Measurements from ENCODE around the gene CYB5RL.

The CYB5RL gene, protein sequence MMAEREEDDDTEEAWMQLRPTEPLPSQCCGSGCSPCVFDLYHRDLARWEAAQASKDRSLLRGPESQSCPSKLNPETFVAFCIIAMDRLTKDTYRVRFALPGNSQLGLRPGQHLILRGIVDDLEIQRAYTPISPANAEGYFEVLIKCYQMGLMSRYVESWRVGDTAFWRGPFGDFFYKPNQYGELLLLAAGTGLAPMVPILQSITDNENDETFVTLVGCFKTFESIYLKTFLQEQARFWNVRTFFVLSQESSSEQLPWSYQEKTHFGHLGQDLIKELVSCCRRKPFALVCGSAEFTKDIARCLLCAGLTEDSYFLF

DNA sequence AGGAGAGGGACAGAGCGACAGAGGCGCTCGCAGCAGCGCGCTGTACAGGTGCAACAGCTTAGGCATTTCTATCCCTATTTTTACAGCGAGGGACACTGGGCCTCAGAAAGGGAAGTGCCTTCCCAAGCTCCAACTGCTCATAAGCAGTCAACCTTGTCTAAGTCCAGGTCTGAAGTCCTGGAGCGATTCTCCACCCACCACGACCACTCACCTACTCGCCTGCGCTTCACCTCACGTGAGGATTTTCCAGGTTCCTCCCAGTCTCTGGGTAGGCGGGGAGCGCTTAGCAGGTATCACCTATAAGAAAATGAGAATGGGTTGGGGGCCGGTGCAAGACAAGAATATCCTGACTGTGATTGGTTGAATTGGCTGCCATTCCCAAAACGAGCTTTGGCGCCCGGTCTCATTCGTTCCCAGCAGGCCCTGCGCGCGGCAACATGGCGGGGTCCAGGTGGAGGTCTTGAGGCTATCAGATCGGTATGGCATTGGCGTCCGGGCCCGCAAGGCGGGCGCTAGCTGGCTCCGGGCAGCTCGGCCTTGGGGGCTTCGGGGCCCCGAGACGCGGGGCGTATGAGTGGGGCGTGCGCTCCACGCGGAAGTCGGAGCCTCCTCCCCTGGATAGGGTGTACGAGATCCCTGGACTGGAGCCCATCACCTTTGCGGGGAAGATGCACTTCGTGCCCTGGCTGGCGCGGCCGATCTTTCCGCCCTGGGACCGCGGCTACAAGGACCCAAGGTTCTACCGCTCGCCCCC is at the start of gene CYB5RL, which contains the start of gene MRPL37:
Gene CYB5RL, minus strand, starts transcription at position 266 of the 754 bp plus-strand sequence. CDS start 4,414 bp downstream, outside the sequence.
Gene MRPL37, plus strand, starts transcription at position 403 of the 754 bp plus-strand sequence. Its CDS starts 77 bp downstream, at position 480.
- H3K27me3 ChIP-seq (ENCODE audit: control insufficient read depth, insufficient read depth, low read length), result no peaks in the 10 kb centered on the region

DNA sequence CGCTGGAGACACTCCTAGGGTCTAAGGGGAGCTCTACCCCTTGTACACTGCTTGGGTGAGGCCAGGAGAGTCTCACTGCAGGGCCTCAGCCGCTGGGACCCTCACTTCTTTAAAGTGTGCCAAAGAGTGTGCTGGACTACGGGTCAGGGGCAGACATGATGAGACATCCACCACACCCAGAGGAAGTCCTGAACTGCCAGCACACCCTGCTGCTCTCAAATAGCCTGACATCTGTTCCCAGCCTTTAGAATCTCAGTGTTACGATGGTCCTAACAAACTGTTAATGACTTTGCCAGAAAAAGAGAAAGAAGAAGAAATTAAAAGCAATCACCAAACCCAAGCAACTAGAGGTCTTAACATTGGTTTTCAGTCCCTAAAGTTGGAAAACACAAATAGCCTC is 49.1 kb upstream of the CYB5RL start:
- H3K4me1 ChIP-seq (ENCODE audit: control insufficient read depth, insufficient read depth, low read length), result no peaks in the 10 kb centered on the region
- peaks cover 27% of the 10 kb centered on the region for H3K36me3 ChIP-seq (ENCODE audit: control insufficient read depth, insufficient read depth, low read length)
- H3K9ac ChIP-seq (ENCODE audit: low read depth, low read length), result no peak overlapping the region
- H3K4me3 ChIP-seq (ENCODE audit: low read depth, low read length), result no peak overlapping the region
- H3K27me3 ChIP-seq (ENCODE audit: control insufficient read depth, insufficient read depth, low read length), result no peaks in the 10 kb centered on the region
- H3K9me3 ChIP-seq (ENCODE audit: control insufficient read depth, insufficient read depth, low read length), result no peaks in the 10 kb centered on the region

More for the DNA sequence above, at the start of gene CYB5RL, which contains the start of gene MRPL37:
- peaks cover 5% of the 10 kb centered on the region for H3K4me1 ChIP-seq (ENCODE audit: control insufficient read depth, insufficient read depth, low read length)
- peak within 1 kb of the TSS; percentile 82 for H3K4me3 ChIP-seq (ENCODE audit: low read depth, low read length)
- H3K36me3 ChIP-seq (ENCODE audit: control insufficient read depth, insufficient read depth, low read length), result peaks cover 6% of the 10 kb centered on the region
- H3K9ac ChIP-seq (ENCODE audit: low read depth, low read length), result peak within 1 kb of the TSS; percentile 95
- H3K9me3 ChIP-seq (ENCODE audit: control insufficient read depth, insufficient read depth, low read length), result no peaks in the 10 kb centered on the region

DNA sequence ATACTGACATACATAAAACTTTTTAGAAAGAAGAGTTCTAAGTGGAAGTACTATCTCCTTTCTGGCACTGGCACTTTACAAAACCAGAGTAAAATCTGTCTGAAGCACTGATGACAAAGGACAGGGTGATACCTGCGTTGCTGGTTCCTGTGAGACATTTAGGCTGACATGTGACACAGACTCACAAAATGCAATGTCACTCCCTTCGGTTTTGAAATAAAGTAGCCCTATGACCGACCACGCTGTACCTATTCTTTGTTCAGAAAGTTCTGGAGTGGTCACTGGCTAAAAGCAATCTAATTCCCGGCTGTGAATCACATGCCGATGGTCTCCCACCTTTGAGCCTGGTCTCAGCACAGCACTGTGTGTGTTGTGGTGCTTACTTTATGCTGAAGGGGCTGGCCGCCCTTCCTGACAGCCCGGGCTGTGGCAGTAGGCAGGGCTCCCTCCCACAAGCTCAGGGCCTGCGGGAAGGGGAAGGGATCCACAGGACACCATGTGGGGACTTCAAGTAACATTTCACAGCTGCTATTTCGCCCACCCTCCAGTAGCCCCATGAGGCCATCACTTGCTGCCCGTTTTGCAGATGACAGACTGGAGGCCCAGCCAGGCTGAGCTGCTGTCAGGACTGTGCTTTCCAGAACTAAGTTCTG is 48.2 kb upstream of the CYB5RL start:
- no peak overlapping the region for H3K9ac ChIP-seq (ENCODE audit: low read depth, low read length)
- H3K9me3 ChIP-seq (ENCODE audit: control insufficient read depth, insufficient read depth, low read length), result no peaks in the 10 kb centered on the region
- H3K36me3 ChIP-seq (ENCODE audit: control insufficient read depth, insufficient read depth, low read length), result peaks cover 26% of the 10 kb centered on the region
- H3K4me3 ChIP-seq (ENCODE audit: low read depth, low read length), result no peak overlapping the region
- no peaks in the 10 kb centered on the region for H3K4me1 ChIP-seq (ENCODE audit: control insufficient read depth, insufficient read depth, low read length)
- no peaks in the 10 kb centered on the region for H3K27me3 ChIP-seq (ENCODE audit: control insufficient read depth, insufficient read depth, low read length)

DNA sequence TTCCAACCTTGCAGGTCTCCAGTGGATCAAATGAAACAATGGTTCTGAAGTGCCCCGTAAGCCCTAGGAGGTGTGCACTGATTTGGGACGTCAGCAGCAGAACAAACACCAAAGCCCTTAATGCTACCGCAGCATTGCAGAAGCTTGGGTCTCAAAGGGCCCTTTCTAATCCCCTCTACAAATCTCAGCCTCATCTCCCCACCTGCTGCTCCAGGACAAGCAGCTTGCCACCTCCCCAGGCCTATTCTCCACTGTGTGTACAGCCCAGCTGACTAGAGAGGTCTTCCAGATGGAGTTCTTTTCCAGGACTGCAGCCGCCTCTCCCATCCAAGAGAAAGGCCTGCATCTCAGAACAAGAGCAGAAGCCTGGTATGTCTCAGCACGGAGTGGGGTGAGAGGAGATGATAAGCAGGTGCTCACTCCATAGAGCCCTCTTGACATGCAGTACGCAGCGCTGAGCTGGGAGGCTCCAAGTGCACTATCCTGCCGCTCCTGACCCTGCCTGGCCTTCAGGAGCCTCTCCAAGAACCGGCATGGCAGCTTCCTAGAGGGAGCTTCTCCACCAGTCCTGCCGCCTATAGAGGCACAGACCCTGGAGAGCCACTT is 46.4 kb upstream of the CYB5RL start:
- Histone ChIP-seq H3K4me1 (ENCODE audit: control insufficient read depth, insufficient read depth, low read length) (no peaks in the 10 kb centered on the region), H3K36me3 (ENCODE audit: control insufficient read depth, insufficient read depth, low read length) (peaks cover 19% of the 10 kb centered on the region), H3K27me3 (ENCODE audit: control insufficient read depth, insufficient read depth, low read length) (no peaks in the 10 kb centered on the region), H3K4me3 (ENCODE audit: low read depth, low read length) (no peak overlapping the region), H3K9ac (ENCODE audit: low read depth, low read length) (no peak overlapping the region), H3K9me3 (ENCODE audit: control insufficient read depth, insufficient read depth, low read length) (no peaks in the 10 kb centered on the region)

DNA sequence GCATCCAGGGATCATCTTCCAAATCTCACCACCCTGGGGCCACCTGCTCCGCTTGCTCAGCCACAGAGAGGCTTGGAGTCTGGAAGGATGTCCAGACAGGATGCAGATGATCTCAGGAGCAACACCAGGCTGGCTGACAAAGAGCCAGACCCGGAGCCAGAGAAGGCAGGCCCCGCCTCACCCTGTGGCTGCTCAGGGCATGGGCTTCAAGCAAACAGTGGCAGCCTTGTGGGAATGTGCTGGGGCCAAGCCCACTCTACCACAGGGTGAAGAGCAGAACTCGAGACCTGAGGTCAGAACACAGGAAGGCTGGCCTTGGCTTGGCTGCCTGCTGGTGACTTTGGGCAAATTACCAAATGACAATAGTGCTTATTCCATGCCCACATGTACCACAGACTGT is 45.7 kb upstream of the CYB5RL start:
- H3K27me3 ChIP-seq (ENCODE audit: control insufficient read depth, insufficient read depth, low read length), result no peaks in the 10 kb centered on the region
- H3K9ac ChIP-seq (ENCODE audit: low read depth, low read length), result no peak overlapping the region
- H3K9me3 ChIP-seq (ENCODE audit: control insufficient read depth, insufficient read depth, low read length), result no peaks in the 10 kb centered on the region
- H3K4me1 ChIP-seq (ENCODE audit: control insufficient read depth, insufficient read depth, low read length), result no peaks in the 10 kb centered on the region
- H3K36me3 ChIP-seq (ENCODE audit: control insufficient read depth, insufficient read depth, low read length), result peaks cover 19% of the 10 kb centered on the region
- no peak overlapping the region for H3K4me3 ChIP-seq (ENCODE audit: low read depth, low read length)

- no peak overlapping the region for H3K4me3 ChIP-seq (ENCODE audit: low read depth, low read length)
- H3K9me3 ChIP-seq (ENCODE audit: control insufficient read depth, insufficient read depth, low read length), result no peaks in the 10 kb centered on the region
- no peaks in the 10 kb centered on the region for H3K27me3 ChIP-seq (ENCODE audit: control insufficient read depth, insufficient read depth, low read length)
- no peak overlapping the region for H3K9ac ChIP-seq (ENCODE audit: low read depth, low read length)
- H3K36me3 ChIP-seq (ENCODE audit: control insufficient read depth, insufficient read depth, low read length), result peaks cover 22% of the 10 kb centered on the region
- H3K4me1 ChIP-seq (ENCODE audit: control insufficient read depth, insufficient read depth, low read length), result no peaks in the 10 kb centered on the region
Measured at GRCh38 chr1:54244655-54245054, 44.8 kb upstream of the CYB5RL start.

GRCh38 chr1:54243022-54243421 is 43.2 kb upstream of the CYB5RL start:
- no peak overlapping the region for H3K9ac ChIP-seq (ENCODE audit: low read depth, low read length)
- H3K4me3 ChIP-seq (ENCODE audit: low read depth, low read length), result no peak overlapping the region
- H3K27me3 ChIP-seq (ENCODE audit: control insufficient read depth, insufficient read depth, low read length), result no peaks in the 10 kb centered on the region
- H3K4me1 ChIP-seq (ENCODE audit: control insufficient read depth, insufficient read depth, low read length), result no peaks in the 10 kb centered on the region
- peaks cover 30% of the 10 kb centered on the region for H3K36me3 ChIP-seq (ENCODE audit: control insufficient read depth, insufficient read depth, low read length)
- no peaks in the 10 kb centered on the region for H3K9me3 ChIP-seq (ENCODE audit: control insufficient read depth, insufficient read depth, low read length)

GRCh38 chr1:54241364-54241763 is 41.5 kb upstream of the CYB5RL start:
- H3K36me3 ChIP-seq (ENCODE audit: control insufficient read depth, insufficient read depth, low read length), result peaks cover 39% of the 10 kb centered on the region
- no peaks in the 10 kb centered on the region for H3K27me3 ChIP-seq (ENCODE audit: control insufficient read depth, insufficient read depth, low read length)
- H3K9ac ChIP-seq (ENCODE audit: low read depth, low read length), result no peak overlapping the region
- H3K9me3 ChIP-seq (ENCODE audit: control insufficient read depth, insufficient read depth, low read length), result no peaks in the 10 kb centered on the region
- no peak overlapping the region for H3K4me3 ChIP-seq (ENCODE audit: low read depth, low read length)
- no peaks in the 10 kb centered on the region for H3K4me1 ChIP-seq (ENCODE audit: control insufficient read depth, insufficient read depth, low read length)

- no peak overlapping the region for H3K4me3 ChIP-seq (ENCODE audit: low read depth, low read length)
- H3K4me1 ChIP-seq (ENCODE audit: control insufficient read depth, insufficient read depth, low read length), result no peaks in the 10 kb centered on the region
- no peak overlapping the region for H3K9ac ChIP-seq (ENCODE audit: low read depth, low read length)
- H3K27me3 ChIP-seq (ENCODE audit: control insufficient read depth, insufficient read depth, low read length), result no peaks in the 10 kb centered on the region
- peaks cover 36% of the 10 kb centered on the region for H3K36me3 ChIP-seq (ENCODE audit: control insufficient read depth, insufficient read depth, low read length)
- no peaks in the 10 kb centered on the region for H3K9me3 ChIP-seq (ENCODE audit: control insufficient read depth, insufficient read depth, low read length)
Measured at GRCh38 chr1:54240741-54241335, 41.0 kb upstream of the CYB5RL start.

DNA sequence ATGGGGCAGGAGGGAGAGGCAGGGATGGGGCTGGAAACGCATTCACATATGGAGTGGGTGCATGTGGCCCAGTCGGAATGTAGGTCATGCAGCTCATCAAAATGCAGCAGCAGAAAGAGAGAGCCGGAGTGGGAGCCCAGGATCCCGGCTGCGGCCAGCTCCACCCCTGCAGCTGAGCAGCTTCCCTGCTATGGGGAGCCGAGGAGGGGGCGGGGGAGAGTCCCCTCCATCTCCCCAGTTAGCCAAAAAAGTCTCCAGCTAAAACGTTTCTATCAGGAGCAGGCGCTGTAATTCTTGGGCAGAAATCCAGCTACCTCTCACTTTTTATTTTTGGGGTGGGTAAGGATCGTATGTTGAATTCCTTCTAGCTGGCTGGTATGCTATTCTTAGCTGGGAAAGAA is 39.8 kb upstream of the CYB5RL start:
- Histone ChIP-seq H3K9ac (ENCODE audit: low read depth, low read length) (no peak overlapping the region), H3K27me3 (ENCODE audit: control insufficient read depth, insufficient read depth, low read length) (no peaks in the 10 kb centered on the region), H3K4me3 (ENCODE audit: low read depth, low read length) (no peak overlapping the region), H3K9me3 (ENCODE audit: control insufficient read depth, insufficient read depth, low read length) (no peaks in the 10 kb centered on the region), H3K36me3 (ENCODE audit: control insufficient read depth, insufficient read depth, low read length) (peaks cover 36% of the 10 kb centered on the region), H3K4me1 (ENCODE audit: control insufficient read depth, insufficient read depth, low read length) (no peaks in the 10 kb centered on the region)

- Histone ChIP-seq H3K9me3 (ENCODE audit: control insufficient read depth, insufficient read depth, low read length) (no peaks in the 10 kb centered on the region), H3K36me3 (ENCODE audit: control insufficient read depth, insufficient read depth, low read length) (peaks cover 34% of the 10 kb centered on the region), H3K4me3 (ENCODE audit: low read depth, low read length) (no peak overlapping the region), H3K27me3 (ENCODE audit: control insufficient read depth, insufficient read depth, low read length) (no peaks in the 10 kb centered on the region), H3K9ac (ENCODE audit: low read depth, low read length) (no peak overlapping the region), H3K4me1 (ENCODE audit: control insufficient read depth, insufficient read depth, low read length) (no peaks in the 10 kb centered on the region)
Measured at GRCh38 chr1:54239035-54239383, 39.2 kb upstream of the CYB5RL start.

Data from iPS-15b (cell line).